Measurements from ENCODE around the gene OSR1. TPM values are rescaled to one million over a fixed set of nuclear protein-coding genes. Genes with fewer than 3 reads are reported as not detected.

OSR1 gene
- total RNA-seq, 1 experiment from 2014 or later: 6.9 TPM

DNA sequence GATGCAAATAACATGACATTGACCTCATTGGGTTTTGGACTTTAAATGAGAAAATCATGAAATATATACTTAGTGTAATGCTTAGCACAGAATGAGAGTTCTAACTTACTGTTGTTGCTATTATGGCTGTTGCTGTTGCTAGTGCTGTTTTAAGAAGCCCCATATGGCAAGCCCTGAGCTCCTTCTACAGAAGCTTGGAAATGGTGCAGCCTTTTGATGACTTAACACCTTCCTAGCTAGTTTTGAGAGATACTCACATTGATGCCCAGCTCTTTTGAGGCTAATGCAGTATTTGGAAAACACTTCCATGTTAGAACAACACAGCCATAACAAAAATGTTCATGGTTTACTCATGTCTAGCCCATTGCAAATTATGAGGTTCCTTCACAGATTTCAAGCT, 30.9 kb downstream of the OSR1 start:
- CTCF ChIA-PET: no interaction called here
- Histone ChIP-seq H3K9me3 (ENCODE audit: insufficient read depth, low read depth) (peaks cover 2% of the 10 kb centered on the region; the same call in 1 of the 2 replicates), H3K36me3 (ENCODE audit: low read depth) (no peaks in the 10 kb centered on the region), H3K79me2 (ENCODE audit: low read depth) (no peaks in the 10 kb centered on the region), H4K20me1 (ENCODE audit: insufficient read depth) (no peaks in the 10 kb centered on the region), H3K4me2 (no peak overlapping the region), H3K27ac (no peak overlapping the region), H3F3A (ENCODE audit: insufficient read depth, low read depth) (no peaks in the 10 kb centered on the region), H3K27me3 (ENCODE audit: insufficient read depth, low read depth) (no peaks in the 10 kb centered on the region), H3K9me2 (ENCODE audit: insufficient read depth) (peaks cover 5% of the 10 kb centered on the region; the same call in 1 of the 2 replicates), H2AFZ (no peak overlapping the region), H3K4me3 (no peak overlapping the region), H3K4me1 (replicated peaks; ENCODE audit: insufficient read depth) (no peaks in the 10 kb centered on the region)
- TF ChIP-seq EZH2 (IDR thresholded peaks at IDR 0.05; ENCODE audit: low read depth): no peak
- TF ChIP-seq, protein P1, sequence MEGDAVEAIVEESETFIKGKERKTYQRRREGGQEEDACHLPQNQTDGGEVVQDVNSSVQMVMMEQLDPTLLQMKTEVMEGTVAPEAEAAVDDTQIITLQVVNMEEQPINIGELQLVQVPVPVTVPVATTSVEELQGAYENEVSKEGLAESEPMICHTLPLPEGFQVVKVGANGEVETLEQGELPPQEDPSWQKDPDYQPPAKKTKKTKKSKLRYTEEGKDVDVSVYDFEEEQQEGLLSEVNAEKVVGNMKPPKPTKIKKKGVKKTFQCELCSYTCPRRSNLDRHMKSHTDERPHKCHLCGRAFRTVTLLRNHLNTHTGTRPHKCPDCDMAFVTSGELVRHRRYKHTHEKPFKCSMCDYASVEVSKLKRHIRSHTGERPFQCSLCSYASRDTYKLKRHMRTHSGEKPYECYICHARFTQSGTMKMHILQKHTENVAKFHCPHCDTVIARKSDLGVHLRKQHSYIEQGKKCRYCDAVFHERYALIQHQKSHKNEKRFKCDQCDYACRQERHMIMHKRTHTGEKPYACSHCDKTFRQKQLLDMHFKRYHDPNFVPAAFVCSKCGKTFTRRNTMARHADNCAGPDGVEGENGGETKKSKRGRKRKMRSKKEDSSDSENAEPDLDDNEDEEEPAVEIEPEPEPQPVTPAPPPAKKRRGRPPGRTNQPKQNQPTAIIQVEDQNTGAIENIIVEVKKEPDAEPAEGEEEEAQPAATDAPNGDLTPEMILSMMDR (conservative IDR thresholded peaks at IDR 0.05): no peak
- intact Hi-C loops (cut with micrococcal nuclease; ENCODE audit: unreplicated experiment): no loop called here
- POLR2A ChIA-PET (ENCODE audit: unreplicated experiment): interaction anchor here (0.6 kb wide), 1 partner anchor 10 kb away, joined by 7 read pairs; no protein-coding TSS in a partner anchor
- no TSS peak for BruUV-seq (replicated peaks)
- no peak for DNase-seq

DNA sequence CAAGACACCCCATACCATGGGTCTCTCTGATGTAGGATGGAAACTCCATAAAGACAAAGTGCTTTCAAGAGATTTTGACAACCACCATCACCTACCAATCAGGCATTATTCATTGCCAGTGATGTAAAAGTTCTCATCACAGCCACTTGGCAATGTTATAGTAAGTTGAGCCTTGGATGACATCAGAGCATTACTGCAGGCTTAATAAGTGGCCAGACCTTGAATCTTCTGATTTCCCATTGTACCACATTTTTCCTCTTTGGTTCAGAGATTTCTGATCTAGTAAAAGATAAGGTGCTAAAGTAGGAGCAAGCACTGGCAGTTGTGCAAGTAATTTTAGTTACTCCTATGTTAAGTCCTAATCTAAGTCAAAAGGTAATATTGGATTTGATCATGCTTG, 36.5 kb downstream of the OSR1 start:
- Histone ChIP-seq H3K4me3 (no peak overlapping the region), H2AFZ (no peak overlapping the region), H3K9me3 (ENCODE audit: insufficient read depth, low read depth) (no peaks in the 10 kb centered on the region), H3K27ac (no peak overlapping the region), H3K9me2 (ENCODE audit: insufficient read depth) (no peaks in the 10 kb centered on the region), H3K4me1 (replicated peaks; ENCODE audit: insufficient read depth) (no peaks in the 10 kb centered on the region), H3K27me3 (ENCODE audit: insufficient read depth, low read depth) (no peaks in the 10 kb centered on the region), H3F3A (ENCODE audit: insufficient read depth, low read depth) (no peaks in the 10 kb centered on the region), H3K36me3 (ENCODE audit: low read depth) (no peaks in the 10 kb centered on the region), H3K79me2 (ENCODE audit: low read depth) (no peaks in the 10 kb centered on the region), H4K20me1 (ENCODE audit: insufficient read depth) (no peaks in the 10 kb centered on the region), H3K4me2 (no peak overlapping the region)
- ChIA-PET POLR2A (ENCODE audit: unreplicated experiment) (no interaction called here), CTCF (no interaction called here)
- intact Hi-C loops (cut with micrococcal nuclease; ENCODE audit: unreplicated experiment): no loop called here
- BruUV-seq (replicated peaks): no TSS peak
- no peak for TF ChIP-seq EZH2 (IDR thresholded peaks at IDR 0.05; ENCODE audit: low read depth)
- TF ChIP-seq, protein P1 (conservative IDR thresholded peaks at IDR 0.05): no peak
- no peak for DNase-seq

DNA sequence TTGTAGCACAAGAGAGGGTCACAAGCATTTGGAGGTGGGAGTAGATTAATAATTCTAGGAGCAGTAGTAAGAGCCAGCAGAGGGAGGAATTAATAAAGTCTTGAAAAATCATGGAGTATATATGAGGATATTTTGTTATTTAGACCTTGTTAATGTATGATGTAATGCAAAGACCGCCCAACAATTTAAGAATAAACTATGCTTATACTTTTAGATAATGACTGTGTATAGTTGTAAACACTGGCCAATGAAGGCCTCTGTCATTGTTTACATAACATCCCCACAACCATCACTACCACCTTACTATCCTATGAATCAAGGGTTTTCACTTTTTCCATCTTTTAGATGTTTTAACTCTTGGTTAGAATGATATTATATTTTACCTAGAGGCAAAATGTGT, 37.6 kb downstream of the OSR1 start:
- POLR2A ChIA-PET (ENCODE audit: unreplicated experiment): no interaction called here
- BruUV-seq (replicated peaks): no TSS peak
- Histone ChIP-seq H3K9me3 (ENCODE audit: insufficient read depth, low read depth) (no peaks in the 10 kb centered on the region), H3K27me3 (ENCODE audit: insufficient read depth, low read depth) (no peaks in the 10 kb centered on the region), H3K79me2 (ENCODE audit: low read depth) (no peaks in the 10 kb centered on the region), H3K4me2 (no peak overlapping the region), H2AFZ (no peak overlapping the region), H3K4me1 (replicated peaks; ENCODE audit: insufficient read depth) (no peaks in the 10 kb centered on the region), H3K36me3 (ENCODE audit: low read depth) (no peaks in the 10 kb centered on the region), H4K20me1 (ENCODE audit: insufficient read depth) (no peaks in the 10 kb centered on the region), H3F3A (ENCODE audit: insufficient read depth, low read depth) (no peaks in the 10 kb centered on the region), H3K4me3 (no peak overlapping the region), H3K27ac (no peak overlapping the region), H3K9me2 (ENCODE audit: insufficient read depth) (no peaks in the 10 kb centered on the region)
- TF ChIP-seq, protein P1 (conservative IDR thresholded peaks at IDR 0.05): no peak
- no peak for TF ChIP-seq EZH2 (IDR thresholded peaks at IDR 0.05; ENCODE audit: low read depth)
- no peak for DNase-seq
- intact Hi-C loops (cut with micrococcal nuclease; ENCODE audit: unreplicated experiment): no loop called here
- CTCF ChIA-PET: no interaction called here
